ENCODE data around the gene TBX20.

TBX20 gene

DNA sequence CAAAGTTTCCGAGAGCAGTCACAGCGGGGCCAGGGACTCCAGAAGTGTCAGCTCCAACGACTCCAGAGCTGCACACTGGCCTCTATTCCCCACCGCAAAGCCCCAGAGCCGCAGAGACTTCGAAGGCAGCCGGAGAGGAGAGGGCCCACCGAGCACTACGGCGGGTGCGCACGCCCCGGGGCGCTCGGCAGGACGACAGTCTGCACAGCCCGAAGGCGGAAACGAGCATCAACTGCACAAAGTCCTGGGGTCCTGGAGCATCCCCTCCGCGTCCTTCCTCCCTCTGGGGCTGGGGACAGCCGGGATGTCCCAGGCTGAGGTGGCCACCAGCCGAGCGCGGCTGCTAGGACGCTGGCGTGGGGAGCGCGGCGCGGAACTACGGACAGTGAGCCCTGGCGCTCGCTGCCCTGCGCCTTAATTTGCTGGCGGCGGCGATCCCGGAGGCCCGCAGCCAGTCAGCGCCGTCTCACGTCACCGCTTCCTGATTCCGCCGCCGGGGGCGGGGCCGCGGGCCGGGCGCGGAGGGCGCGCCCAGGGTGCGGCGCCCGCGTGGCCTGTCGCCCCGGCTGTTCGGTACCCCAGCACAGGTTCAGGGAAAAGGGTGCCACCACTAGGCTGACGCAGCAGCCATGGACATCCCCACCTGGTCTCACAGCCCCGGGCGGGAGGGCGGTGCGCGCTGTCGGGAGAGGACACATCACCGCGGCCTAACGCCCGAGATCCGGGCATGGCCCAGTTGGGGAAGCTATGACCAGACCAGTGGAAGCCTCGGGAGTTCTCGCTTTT is at the start of gene TBX20:
Gene TBX20, minus strand, starts transcription at position 391 of the 786 bp plus-strand sequence. CDS start 480 bp downstream, outside the sequence.
- DNase-seq: peak; percentile 14

DNA sequence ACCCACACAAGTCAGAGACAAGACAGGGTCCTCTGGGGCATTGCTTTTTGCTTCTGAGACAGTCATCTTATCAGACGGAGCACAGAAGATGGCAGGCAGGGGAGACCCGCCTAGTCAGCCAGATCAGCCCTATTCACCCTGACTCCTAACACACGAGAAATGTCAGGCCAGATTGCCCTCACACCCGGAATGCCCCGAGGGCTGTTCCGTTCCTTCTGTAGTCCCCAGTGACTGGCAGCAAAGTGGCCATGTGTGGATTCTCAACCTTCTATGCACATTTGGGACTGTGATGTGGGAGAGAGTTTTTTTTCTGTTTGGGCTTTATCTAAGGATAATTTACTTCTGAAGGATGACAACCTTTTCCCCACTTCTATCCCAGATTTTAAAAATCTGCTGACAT is 35.5 kb upstream of the TBX20 start:
- no peak for DNase-seq

- no peak for DNase-seq
Measured at GRCh38 chr7:35286986-35287385, 33.1 kb upstream of the TBX20 start.

- no peak for DNase-seq
Measured at GRCh38 chr7:35286422-35286821, 32.5 kb upstream of the TBX20 start.

GRCh38 chr7:35285799-35286198 is 31.9 kb upstream of the TBX20 start:
- DNase-seq: no peak

DNA sequence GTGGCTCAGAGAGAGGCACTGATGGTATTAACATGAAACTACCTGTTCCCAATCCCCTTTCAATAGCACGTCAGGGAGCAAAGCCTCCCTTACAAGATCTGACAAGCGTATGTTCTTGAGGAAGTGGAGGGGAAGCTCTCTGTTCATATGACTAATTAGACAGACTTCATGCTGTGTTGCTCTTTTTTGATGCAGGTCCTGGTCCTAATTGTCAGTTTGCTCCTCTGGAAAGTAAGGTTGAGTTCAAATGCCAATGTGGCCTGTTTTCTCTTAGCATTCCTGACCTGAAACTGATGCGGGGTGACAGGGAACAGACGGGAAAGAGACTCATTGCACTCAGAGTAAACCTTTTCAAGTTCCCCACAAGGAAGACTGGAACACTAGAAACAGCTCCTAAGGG is 27.0 kb upstream of the TBX20 start:
- no peak for DNase-seq

- DNase-seq: no peak
Measured at GRCh38 chr7:35277359-35277758, 23.5 kb upstream of the TBX20 start.

- no peak for DNase-seq
Measured at GRCh38 chr7:35272246-35272645, 18.3 kb upstream of the TBX20 start.

DNA sequence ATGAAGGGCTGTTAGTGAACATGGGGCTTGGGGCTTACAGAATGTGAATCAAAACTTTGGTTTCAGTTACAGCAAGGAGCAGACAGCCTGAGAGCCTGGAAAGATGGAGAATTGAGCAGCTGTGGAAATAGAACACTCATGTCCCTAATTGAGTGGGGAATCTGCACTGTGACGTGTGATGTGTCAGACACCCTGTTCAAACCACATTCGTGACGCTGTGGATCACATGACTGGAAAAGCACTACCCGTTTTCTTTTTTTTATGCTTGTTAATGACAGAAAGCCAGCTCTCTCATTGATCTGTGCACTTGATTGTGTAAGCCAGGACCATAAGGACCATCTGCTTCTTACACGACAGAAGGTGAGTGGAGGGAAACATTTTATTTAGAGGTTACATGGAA is 15.1 kb upstream of the TBX20 start:
- DNase-seq: no peak

GRCh38 chr7:35267411-35267810 is 13.5 kb upstream of the TBX20 start:
- DNase-seq: no peak

DNA sequence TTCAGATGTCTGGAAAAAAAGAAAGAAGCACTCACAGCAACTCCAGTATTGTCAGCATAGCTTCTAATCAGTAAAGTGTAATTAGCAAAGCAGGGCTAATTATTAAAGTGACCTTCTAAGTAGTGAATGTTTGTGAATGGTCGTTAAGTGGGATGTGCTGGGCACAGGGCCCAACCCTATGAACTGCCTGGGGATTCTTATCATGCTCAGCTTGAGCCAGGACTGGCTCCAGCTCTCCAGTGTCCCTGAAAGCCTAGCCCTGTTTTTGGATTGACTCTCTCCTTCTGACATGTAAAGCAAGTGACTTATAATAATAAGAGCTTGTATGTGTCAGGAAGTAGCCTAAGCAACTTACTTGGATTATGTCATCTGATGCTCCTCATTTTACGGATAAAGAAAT is 9.5 kb upstream of the TBX20 start:
- DNase-seq: no peak

DNA sequence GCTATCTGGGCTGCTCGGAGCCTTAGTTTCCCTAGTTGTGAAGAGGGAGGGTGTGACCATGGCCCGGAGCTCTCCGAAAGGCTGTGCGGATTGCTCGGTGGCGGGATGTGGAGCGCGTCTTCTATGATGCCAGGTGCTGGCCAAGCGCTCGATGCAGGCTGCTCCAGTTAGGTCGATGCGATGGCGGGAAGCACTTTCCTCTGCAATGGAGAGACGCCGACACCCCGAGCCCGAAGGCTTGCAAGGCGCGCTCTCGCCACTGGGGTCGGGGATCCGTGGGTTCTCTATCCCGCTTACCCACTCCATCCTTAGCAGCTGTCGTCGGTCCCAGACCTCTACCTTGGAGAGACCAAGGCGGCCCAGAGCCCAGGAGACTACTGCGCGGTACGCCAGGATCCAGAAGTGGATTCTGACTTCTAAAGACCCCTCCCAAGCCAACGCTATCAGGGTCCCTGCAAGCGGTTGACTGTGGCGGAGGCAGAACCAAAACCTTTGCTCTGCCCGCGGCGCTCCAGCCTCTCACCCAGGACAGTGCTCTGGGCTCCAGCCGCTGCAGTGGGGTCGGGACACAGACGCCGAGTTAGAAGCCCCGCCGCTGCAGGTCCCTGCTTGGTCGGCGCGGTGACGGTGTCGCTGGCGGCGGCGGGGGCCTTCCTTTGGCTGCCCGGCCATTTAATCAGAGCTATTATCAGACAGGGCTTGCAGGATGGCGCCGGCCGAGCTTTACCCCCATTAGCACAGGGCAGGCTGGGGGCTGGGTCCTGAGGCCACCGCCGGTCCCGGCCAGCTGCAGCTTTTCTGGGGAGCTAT is 7.8 kb upstream of the TBX20 start:
- no peak for DNase-seq

DNA sequence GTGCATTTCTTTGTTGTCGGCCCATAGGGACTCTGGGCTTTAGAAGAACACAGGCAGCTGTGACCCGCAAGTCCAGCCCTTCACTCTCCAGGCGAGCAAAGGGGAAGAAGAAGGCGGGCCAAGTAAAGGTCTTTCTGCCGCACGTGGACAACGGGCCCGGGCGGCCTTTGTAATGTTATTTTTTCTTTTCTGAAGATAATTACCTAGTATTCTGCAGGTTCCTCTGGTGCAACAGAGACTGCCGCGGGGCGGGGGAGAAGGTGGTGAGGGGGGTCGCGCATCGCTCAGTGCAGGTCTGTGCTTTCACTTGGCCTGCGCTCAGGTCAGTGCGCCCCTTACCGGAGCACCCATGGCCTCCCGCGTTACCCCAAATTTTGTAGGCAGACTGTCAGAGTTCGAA is 7.1 kb upstream of the TBX20 start:
- no peak for DNase-seq

DNA sequence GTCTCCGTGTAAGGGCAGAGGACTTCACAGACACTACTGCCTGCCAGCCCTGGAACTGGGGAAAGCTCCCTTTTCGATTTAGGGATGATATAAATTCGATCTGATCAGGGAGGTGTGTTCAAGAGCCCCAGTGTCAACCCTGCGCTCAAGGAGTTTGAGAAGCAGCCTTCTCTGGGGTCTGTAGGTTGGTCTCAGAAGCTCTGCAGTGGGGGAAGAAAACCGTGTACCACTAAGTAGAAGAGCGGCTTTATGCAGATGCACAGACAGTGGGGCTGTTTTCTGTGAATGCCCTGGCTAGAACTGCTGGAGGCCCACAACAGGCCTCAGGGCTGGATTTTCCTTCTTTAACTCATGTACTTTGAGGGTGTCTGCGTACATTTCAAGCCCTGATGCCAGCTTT is 6.3 kb upstream of the TBX20 start:
- DNase-seq: no peak

GRCh38 chr7:35259523-35259908 is 5.6 kb upstream of the TBX20 start:
- no peak for DNase-seq

DNA sequence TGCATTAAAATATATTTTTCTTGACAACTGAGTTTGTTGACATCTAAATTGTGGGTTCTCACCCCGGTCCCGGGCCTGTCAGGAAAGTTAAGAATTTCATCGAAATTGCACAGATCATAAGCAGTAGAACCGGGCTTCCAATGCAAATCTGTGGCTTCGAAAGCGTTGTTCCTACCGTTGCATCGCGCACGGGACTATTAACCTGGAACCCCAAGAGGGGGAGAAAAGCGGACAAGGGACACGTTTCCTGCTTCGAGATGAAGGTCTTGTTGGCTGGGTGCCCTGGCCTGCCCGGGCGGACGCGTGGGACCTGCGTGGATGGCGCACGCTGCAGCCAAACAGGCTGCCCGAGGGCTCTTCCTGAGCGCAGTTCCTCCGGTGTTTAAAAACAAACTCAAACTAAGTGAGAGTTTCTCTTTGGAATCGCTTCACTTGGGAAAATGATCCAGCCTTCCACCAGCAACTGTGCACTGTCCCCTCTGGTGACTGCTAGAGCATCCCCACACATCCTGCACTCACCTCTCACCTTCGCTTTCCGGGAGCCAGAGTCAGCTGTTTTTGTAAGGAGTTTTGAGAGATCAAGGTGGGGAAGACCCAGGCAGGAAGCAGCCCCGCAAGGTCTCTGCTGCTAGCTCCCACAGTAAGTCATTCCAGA is 5.1 kb upstream of the TBX20 start:
- DNase-seq: no peak

- DNase-seq: no peak
Measured at GRCh38 chr7:35258125-35258867, 4.4 kb upstream of the TBX20 start.

DNA sequence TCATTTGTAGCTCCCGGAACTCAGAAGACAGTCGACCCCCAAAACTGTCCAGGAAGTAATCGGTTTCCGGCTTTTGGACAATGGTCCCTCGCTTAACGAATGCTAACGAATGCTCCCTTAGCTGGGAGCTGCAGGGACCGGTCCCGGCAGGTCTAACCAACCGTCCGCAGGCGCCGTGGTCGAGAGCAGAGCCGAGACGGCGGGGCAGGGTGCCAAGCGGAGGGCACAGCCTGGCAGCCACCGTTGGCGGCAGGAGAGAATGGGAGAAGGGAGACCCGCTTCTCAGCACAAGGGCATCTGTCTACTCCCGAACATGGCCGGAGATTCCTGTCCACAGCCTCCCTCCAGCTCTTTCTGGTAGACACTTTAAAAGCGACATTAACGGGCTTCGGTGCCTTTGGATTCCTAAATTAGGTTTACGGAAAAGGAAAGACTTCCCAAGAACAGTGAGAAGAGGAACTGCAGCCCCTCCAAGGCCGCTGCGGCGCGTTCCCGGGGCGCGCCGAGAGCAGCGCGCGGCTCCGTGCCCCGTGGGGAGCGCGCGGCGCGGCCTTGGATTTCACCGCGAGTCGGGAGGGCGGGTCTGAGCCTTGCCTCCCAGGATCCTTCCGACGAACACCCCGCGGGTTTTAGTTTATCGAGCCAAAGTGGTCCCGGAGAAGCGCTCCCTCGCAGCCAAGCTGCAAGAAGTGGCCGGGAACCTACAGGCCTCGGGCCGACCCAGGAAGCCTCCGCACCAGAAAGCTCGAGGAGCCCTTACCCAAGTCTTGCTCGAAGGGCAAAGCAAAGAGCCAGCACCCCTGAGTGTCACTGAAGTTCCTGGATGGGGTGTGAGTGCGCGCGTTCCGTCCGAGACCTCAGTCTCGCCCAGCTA is 3.6 kb upstream of the TBX20 start:
- no peak for DNase-seq

GRCh38 chr7:35256256-35257175 is 2.6 kb upstream of the TBX20 start:
- no peak for DNase-seq

DNA sequence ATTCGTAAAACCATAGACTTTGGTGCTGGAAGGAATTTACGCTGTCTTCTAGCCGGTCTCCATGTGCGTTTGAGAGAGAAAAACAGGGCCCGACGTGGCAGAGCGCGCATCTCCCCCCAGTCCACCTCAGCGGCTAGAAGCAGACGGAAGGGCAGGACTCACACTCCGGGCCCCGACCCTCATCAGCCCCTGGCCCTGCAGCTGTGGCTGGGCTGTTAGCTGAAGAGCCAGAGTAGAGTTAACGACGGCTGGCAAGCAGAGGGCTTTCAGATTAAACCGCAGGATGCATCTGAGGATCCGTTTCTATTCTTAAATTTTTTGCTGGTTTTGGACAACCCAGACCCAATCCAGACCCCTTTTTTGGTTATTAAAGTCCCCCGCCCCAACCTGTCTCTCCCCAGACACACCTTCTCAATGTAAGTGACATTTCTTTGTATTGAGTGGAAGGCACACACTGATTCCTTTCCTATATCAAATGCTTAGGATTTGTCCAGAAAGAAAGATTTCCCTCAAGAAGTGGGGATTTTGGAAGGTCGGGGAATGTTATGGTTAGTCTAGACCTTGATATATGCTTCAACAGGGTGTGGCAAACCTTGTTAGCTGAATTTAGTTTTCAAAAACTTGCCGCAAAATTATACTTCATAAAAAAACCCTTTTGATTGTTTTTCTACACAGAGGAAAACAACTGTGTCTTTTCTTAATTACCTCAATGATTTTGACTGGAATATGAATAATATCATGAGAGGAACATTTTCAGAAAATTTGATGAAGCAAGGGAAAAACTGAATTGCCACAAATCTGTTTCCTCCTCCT is 1.7 kb upstream of the TBX20 start:
- DNase-seq: no peak

Data from NCI-H1417 treated with DMSO at 0.1 percent for 48 hours (cell line).